GM19351 (cell line): ENCODE measurements around the gene YIF1A.
"Not testable (repeated sequence)": the region's sequence is repeated elsewhere in the genome, so short reads cannot be mapped to it uniquely, and the experiment has no call there.

Experiments used
- ATAC-seq: cut with Tn5 transposase; IDR thresholded peaks from one replicate; pipeline ENCODE4 v1.9.1; 2021; ENCODE audit warnings: mild to moderate bottlenecking, moderate library complexity; ENCODE audit not compliant: unreplicated experiment

The YIF1A gene

DNA sequence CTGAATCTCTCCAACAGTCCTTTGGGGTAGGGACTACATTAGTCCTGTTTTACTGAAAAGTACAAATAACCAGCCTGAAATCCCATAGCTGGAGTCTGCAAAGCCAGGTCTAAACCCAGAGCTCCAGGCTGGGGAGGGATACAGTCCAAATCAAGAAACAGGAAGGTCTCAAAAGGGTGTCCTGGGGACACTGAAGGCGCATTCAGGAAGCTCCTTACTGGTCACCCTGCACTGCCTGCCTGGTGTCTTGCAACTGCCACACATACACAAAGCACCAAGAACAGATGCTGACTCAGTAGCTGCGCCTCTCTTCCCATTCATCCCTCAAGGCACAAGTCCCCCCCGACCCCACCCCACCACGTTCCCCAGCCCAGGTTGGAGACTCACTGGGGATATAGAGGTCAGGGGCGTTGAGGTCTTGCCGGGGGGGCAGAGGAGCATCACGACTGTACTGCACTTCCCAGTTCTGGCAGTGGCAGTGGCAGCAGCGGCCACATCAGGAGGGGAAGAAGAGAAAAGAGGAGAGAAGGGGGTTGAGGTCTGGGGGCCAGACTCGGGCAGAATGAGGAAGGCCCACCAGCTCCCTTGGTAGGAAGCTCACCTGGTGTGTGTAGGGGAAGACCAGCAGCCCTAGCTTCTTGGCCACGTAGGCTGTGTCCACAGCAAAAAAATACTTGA is 1.6 kb downstream of the YIF1A start:
- no peak for ATAC-seq

DNA sequence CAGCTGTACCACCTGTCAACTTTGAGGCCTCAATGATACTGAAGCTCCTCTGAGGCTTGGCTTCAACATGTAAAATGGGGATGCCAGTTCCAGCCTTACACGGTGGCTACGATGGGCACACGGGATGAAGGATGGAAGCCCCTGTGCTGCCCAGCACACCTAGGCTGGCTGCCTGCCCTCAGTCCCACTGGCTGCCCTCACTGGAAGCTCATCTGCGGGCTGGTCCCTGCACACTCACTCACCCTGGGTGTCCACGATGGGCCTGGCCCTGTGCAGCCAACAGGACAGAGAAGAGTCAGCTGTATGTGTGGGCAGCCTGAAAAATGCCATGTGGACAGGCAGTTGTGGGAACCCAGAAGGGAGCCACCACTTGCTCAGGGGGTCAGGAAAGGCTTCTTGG is 2.2 kb downstream of the YIF1A start:
- ATAC-seq: no peak

DNA sequence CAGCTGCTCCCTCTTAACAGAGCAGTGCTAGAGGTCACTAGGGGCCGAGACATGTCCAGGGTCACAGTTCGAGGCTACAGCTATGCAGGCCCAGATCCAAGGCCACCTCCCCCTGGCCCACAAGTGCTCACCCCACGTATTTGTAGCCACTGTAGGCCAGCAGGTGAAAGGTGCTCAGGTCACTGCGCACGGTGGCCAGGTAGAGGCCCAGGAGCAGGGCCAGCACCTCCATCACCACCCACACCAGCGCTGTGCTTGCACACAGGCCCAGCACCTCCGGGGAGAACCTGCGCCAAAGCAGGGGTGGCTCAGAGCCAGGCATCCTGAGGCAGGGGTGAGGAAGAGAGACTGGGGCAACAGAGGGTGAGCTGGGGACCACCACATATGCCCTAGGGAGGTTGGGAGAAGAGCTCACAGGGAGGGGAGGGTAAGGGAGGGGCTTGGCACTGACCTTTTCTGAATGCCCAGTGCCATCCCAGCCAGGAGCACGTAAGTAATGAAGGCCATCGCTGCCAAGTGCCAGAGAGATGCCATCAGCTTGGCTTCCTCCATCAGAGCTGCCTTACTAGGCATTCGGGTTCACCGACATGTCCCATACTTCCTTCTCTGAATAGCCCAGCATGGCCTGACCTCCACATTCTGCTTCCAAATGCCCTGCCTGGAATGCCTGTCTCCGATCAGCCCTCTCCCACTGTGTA is 3.5 kb downstream of the YIF1A start:
- ATAC-seq: no peak

DNA sequence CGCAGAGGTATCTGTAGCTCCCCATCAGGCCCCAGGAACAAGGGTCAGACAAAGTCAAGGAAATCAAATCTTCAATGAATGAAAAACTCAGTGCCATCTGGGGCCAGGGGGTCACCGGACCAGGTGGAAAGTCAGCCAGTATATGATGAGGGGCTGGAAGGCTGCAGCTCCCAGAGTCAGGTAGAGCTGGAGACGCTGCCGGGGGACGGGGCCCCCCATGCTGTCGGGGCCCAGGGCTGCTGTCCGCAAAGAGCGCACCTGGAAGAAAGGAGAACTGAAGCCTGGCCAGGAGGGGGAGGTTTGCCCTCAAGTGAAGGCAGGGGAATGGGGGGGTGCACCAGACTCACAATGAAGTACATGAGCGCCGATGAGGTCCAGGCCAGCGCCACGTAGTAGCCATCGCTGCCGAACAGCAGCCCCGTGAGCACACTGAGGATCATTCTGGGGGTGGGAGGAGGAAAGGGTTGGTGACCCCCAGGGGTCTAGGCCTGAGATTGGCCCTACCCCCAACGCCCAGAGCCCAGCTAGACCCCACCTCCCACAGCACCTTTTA is 4.3 kb downstream of the YIF1A start:
- ATAC-seq: no peak

DNA sequence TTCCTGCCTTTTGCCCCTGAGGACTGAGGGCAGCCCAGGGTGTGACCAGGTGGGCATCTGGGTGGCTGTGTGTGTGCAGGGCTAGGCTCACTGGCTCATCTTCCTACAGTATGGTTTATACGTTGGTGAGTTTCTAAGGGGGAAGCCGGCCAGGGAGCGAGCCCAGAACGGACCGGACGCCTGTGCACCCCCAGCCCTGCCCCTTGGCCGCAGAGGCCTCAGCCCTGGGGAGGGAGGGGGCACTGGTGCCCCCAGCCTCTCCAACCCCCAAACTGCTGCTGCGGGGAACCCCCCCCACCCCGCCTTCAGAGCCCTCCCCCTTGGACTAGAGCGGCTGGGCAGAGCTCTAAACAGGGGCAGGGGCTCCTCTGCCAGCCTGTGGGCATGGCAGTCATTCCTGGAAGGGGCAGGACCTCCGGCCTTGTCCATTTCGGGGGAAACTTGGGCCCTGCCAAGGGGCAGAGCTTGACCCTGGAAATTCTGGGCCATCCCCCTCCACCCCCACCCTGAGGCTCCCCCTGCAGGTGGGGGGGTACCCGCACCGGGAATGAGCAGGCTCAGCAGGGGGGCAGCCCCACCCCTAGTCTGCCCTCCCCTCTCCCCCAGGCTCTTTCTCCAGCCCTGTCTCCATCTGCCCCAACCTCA is 5.4 kb downstream of the YIF1A start:
- no peak for ATAC-seq

DNA sequence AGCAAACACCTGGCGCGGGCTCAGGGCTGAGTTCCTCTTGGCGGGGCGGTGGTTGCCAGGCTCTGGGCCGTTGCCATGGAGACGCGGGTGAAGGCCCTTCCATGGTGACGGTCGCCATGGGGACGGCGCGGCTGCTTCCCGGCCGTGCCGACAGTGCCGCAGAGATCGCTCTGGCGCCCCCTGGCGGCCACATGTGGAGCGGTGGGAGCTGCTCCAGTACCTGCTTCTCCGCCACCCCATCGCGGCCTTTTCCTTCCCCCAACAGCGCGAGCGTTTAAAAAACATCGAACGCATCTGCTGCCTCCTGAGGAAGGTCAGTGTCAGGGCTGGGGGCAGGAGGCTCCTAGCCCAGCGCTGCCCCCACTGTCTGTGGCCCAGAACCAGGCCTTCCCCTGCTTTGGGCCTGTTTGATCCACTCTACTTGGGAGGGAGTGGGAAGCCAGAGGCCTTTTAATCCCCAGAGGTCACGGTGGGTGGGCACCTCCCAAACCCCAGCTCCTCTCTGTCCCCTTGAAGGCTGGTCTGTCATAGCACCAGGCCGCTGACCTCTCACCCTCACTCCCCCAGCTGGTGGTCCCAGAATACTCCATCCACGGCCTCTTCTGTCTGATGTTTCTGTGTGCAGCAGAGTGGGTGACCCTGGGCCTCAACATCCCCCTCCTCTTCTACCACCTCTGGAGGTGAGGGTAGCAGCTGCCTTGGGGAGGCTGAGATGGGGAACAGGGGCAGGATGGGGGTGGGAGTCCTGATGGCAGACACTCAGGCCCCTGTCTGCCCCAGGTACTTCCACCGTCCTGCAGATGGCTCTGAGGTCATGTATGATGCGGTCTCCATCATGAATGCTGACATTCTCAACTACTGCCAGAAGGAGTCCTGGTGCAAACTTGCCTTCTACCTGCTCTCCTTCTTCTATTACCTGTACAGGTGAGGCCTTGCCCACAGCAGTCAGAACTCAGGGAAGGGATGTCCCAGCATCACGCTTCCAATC is 6.2 kb downstream of the YIF1A start:
- ATAC-seq: peak; percentile 90

DNA sequence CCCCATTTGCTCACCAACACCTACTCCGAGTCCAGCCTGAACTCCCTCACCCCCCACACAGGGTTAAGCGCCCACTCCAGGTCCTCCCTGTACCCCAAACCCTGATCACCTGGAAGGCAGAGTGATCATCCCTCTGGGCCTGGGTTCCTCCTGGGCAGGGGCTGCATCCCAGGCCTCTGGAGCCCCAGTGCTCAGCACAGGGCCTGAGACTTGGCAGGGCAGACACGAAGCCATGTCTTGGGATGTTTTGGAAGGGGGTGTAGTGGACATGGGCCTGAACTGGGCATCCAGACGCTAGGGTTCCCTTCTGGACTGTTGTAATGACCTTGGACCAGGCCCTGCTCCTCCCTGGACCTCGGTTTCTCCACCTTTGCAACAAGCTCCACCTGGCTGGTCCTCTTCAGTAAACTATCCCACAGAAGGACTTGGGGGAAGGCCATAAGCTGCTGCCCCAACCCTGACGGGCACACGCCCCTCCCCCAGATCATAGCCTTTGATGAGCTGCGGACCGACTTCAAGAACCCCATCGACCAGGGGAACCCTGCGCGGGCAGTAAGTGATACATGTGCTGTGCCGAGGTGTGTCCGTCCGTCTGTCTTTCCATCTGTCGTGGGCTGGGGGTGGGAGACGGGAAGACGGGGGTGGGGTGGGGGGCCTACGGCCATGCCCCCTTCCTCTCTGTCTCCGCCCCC is 7.0 kb downstream of the YIF1A start:
- ATAC-seq: no peak

DNA sequence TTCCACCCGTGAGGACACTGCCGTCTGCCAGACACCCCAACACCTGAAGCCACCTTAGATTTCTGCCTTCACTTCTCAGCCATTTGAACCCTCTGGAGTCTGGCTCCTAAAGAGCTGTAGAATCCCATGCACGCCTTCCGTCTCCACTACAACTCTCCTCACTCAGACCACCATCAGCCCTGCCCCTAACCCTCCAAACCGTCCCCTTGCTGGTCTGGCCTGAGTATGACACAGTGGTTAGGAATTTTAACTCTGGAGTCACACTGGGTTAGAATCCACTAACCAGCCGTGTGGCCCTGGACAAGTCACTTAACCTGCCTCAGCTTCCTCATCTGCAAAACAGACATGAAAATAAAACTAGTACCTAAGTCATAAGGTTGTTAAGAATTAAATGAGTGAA is 7.9 kb downstream of the YIF1A start:
- no peak for ATAC-seq

DNA sequence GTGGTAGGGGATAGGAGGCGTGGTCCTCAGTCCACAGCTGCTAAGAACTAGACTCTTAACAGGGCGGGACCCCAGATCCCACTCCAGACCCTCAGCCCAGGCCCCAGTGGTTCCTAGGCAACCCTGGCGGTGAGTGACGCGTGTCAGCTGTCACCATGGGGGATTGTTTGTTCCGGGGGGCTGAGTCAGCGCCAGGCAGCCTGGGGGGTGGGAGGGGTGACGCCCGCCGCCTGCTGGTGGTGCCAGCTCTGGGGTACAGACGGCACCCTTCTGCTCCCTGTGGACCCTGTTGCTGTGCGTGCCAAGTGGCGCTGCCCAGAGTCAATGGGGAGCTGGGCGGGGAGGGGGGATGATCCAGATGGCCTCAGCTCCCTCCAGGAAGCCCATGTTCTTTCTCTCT is 8.5 kb downstream of the YIF1A start:
- ATAC-seq: no peak

DNA sequence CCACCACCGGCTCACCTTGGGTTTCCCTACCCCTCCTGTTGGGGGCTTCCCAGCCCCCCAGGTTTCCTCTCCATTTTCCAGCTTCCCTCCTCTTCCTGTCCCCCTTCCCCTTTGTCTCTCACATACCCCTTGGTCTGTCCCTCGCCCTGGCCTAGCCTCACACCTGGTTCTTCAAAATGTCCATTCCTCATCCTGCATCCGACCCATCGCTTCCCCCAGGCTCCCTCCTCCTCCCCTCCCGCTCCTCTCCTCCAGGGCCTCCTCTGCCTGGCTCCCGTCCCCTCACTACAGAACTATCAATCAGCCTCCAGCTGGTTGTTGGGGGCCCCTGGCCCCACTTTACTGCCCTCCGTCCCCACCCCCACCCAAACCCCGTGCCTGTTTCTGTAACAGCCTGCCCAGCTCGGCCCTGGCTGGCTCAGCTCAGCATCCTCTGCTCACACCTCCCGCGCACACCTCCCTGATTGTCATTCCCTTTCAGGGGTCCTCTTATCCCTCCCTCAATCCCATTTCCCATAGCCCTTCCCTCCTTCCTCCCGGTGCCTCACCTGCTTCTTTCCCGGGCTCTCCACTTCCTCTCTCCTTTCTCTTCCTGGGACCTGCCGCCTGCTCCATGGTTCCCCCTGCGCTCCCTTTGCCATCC is 9.7 kb downstream of the YIF1A start:
- ATAC-seq: no peak

DNA sequence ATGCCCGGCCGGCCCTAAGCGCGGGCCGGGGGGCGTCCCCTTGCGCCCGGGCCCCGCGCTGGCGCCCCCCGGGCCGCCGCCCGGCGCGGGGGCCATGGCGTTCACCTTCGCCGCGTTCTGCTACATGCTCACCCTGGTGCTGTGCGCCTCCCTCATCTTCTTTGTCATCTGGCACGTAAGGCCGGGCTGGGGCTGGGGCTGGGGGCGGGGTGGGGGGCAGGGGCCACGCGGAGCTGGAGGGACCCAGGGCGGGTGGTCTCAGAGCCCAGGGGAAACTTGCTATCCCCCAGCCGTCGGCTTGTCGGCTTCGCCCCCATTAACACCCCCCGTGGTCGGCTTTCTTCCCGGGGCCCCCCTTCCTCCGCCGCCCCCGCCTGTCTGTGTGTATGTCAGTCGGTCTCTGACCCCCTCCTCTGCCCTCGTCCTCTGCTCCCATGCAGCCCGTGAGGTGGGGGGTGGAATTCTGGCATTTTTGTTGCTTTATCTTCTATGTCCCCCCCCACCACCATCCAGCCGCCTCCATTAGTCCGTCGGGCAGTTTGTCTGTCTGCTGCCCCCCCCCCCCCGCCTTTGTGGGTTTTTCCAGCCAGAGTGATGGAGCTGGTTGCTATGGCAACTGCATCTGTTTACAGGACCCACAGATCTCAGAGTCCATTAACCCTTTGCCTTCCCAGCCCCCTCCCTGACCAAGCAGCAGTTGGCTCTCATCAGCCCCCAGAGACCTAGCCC is 10.4 kb downstream of the YIF1A start:
- ATAC-seq: no peak

DNA sequence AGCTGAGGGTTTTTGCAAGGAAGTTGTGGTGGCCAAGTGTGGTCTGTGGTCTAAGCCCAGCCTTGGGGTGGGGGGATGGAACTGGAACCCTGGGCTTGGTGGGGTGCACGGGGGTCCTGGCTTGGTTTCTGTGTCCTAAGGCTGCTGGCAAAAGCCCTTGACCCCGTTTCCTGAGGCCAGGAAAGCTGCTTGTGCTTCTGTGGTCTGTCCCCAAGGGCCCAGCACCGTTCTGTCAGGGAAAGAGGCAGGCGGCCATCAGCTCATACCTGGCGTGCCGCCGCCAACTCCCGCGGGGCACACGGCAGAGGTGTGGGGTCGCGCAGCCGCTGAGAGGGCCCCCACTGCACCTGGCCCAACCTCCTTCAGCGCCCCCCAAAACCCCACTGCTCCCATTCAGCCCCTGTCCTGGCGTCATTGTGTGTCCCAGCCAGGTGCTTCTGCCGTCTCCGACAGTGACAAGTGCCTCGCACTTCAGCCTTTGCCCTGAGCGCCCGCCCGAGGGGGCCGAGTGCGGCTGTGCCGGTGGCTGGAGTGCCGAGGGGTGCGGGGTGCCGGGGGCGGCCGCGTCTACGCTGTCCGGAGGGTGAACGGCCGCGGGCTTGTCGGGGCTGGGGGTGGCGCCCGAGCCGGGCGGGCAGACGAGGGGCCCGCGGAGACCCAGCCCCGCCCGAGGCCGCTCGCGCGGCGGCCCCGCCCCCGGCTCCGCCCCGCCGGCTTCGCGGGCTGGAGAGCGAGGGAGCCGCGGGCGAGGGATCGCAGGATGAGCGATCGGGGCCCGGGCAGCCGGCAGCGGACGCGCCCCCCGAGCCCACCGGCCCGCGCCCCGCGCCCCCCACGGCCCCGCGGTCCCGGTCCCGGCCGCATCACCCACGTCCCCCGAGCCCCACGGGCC is 11.2 kb downstream of the YIF1A start, which contains the start of gene CNIH2:
CNIH2 (plus strand) TSS at position 705 of the 892 bp plus-strand sequence. CDS start 282 bp downstream, outside the sequence.
- ATAC-seq: no peak

DNA sequence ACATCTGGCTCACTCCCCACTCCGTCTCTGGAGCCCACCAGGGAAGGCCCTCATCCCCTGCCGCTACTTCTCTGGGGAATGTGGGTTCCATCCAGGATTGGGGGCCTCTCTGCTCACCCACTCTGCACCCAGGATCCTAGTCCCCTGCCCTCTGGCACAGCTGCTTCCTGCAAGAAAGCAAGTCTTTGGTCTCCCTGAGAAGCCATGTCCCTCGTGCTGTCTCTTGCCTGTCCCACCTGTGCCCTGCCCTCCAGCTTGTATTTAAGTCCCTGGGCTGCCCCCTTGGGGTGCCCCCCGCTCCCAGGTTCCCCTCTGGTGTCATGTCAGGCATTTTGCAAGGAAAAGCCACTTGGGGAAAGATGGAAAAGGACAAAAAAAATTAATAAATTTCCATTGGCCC is 11.9 kb downstream of the YIF1A start:
- ATAC-seq: not testable (repeated sequence)

DNA sequence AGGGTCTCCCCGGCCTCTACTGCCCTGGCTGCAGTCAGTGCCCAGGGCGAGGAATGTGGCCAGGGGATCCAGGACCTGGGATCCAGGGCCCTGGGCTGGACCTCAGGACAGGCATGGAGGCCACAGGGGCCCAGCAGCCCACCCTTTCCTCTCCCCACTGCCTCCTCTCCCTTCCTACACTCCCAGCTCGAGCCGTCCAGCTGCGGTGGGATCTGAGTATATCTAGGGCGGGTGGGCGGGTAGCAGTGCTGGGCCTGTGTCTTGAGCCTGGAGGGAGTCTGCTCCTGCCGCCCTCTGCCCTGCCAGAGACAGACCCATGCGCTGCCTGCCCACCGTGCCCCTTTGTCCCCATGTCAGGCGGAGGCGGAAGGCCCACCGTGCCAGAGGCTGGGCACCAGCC is 12.3 kb downstream of the YIF1A start:
- not testable (repeated sequence) for ATAC-seq

DNA sequence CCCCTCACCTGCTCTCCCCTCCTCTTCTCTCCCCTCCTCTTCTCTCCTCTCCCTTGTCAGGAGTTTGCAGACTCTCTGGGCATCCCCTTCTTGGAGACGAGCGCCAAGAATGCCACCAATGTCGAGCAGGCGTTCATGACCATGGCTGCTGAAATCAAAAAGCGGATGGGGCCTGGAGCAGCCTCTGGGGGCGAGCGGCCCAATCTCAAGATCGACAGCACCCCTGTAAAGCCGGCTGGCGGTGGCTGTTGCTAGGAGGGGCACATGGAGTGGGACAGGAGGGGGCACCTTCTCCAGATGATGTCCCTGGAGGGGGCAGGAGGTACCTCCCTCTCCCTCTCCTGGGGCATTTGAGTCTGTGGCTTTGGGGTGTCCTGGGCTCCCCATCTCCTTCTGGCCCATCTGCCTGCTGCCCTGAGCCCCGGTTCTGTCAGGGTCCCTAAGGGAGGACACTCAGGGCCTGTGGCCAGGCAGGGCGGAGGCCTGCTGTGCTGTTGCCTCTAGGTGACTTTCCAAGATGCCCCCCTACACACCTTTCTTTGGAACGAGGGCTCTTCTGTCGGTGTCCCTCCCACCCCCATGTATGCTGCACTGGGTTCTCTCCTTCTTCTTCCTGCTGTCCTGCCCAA is 12.8 kb downstream of the YIF1A start:
- no peak for ATAC-seq

DNA sequence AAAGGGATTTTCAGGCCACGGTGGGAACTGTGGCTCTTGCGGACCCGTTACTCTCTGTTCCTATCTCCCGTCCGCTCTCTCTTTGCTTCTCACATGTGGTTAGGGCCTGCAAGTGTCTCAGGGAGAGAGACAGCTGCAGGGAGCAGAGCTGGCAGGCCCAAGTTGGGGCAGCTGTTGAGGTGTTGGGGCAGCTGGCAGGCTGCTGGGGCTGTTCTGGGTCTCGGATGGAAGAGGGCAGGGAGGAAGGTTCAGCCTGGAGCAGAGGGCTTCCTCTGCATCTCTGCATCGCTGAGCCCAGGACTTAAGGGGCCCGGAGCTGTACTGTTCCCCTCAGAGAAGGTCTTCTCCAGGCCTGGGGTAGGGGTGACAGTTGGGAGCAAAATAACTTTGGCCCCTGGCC is 13.5 kb downstream of the YIF1A start:
- ATAC-seq: no peak

DNA sequence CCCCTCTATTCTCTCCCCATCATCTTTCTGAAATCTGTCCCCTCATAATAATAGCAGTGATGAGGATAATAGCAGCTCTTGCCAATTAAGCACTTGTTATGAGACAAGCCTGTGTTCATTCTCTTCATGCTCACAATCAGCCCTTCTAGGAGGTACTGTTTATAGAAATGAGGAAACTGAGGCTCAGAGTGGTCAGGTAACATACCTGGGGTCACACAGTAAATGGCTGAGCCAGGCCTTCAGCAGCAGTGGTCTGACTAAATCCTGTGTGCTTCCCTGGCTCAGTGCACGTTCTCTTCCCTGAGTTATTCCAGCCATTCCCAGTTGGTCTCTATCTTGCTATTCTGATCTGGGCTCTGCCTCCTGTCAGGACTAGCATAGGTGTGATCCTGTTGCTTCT is 14.7 kb downstream of the YIF1A start:
- ATAC-seq: no peak
